Tibial artery (tissue), 4 donors: ENCODE data around the gene MDK.

Experiments
- DNase-seq, 2 donors: peaks; one replicate each; pipeline ENCODE4 v3.0.0-alpha.2; 2019
- H3K27ac ChIP-seq, 2 donors: fragments of 200-600 bp; sonication (generic) in 1 of 2; 1 replicate in 1 of 2; 2 replicates in 1 of 2; pipeline ENCODE4 v1.5.1; 2018 to 2019; ENCODE audit warnings: mild to moderate bottlenecking in 1 of 2
- H3K27me3 ChIP-seq, 2 donors: fragments of 200-600 bp; sonication (generic) in 1 of 2; one replicate each; pipeline versions ENCODE4 v1.5.1 to v1.6.0; 2016 to 2019
- H3K36me3 ChIP-seq, 3 donors: fragments of 200-600 bp; sonication (generic) in 2 of 3; one replicate each; pipeline ENCODE4 v1.5.1; 2016 to 2019; ENCODE audit warnings: mild to moderate bottlenecking in 2 of 3
- H3K4me1 ChIP-seq, 4 donors: fragments of 200-600 bp; sonication (generic) in 2 of 4; 1 replicate in 3 of 4; 2 replicates in 1 of 4; pipeline ENCODE4 v1.5.1; 2016 to 2019
- H3K4me3 ChIP-seq, 2 donors: fragments of 200-600 bp; sonication (generic) in 1 of 2; 1 replicate in 1 of 2; 2 replicates in 1 of 2; pipeline ENCODE4 v1.5.1; 2018 to 2019; ENCODE audit warnings: mild to moderate bottlenecking in 2 of 2
- H3K9me3 ChIP-seq, 3 donors: fragments of 200-600 bp; sonication (generic) in 1 of 3; one replicate each; pipeline ENCODE4 v1.5.1; 2016 to 2019
- CTCF ChIP-seq, 2 experiments: fragments of 200-600 bp in 1 of 2; fragments of 450-650 bp in 1 of 2; IDR thresholded peaks; one replicate each; pipeline ENCODE4 v1.5.1; 2017 to 2019; ENCODE audit warnings: antibody characterized with exemption in 2 of 2, mild to moderate bottlenecking in 1 of 2, moderate library complexity in 1 of 2
- intact Hi-C: fragments of 100-400 bp; cut with DNase I; formaldehyde crosslinking; loops from one replicate; pipeline ENCODE4 v1.15.0; 2023; ENCODE audit warnings: low total_unique reads

The MDK gene

GRCh38 chr11:46387456-46387855, 6.0 kb downstream of the MDK start:
- intact Hi-C loops = no loop called here
- H3K27ac ChIP-seq = no peak overlapping the region
- no peaks in the 10 kb centered on the region for H3K9me3 ChIP-seq
- no peak for DNase-seq
- H3K36me3 ChIP-seq = no peaks in the 10 kb centered on the region
- H3K4me3 ChIP-seq = no peak overlapping the region
- peaks cover 3 to 100% of the 10 kb centered on the region in 2 donors for H3K27me3 ChIP-seq
- no peak for TF ChIP-seq CTCF (IDR thresholded peaks at IDR 0.05)
- H3K4me1 ChIP-seq = peaks cover 7 to 42% (median 31%) of the 10 kb centered on the region in 4 donors

- DNase-seq = peak in 1 of 2 donors; percentile 54
- intact Hi-C loops = no loop called here
- H3K4me3 ChIP-seq = no peak overlapping the region
- no peak for TF ChIP-seq CTCF (IDR thresholded peaks at IDR 0.05)
- H3K4me1 ChIP-seq = peaks cover 7 to 42% (median 35%) of the 10 kb centered on the region in 4 donors
- no peak overlapping the region for H3K27ac ChIP-seq
- H3K27me3 ChIP-seq = peaks cover 3 to 94% of the 10 kb centered on the region in 2 donors
- no peaks in the 10 kb centered on the region for H3K36me3 ChIP-seq
- H3K9me3 ChIP-seq = no peaks in the 10 kb centered on the region
Measured at GRCh38 chr11:46387919-46388618, 6.6 kb downstream of the MDK start.

- TF ChIP-seq CTCF (IDR thresholded peaks at IDR 0.05) = no peak
- intact Hi-C loops = no loop called here
- peak in 1 of 2 donors; percentile 64 for DNase-seq
- H3K36me3 ChIP-seq = no peaks in the 10 kb centered on the region
- H3K4me1 ChIP-seq = peaks cover 7 to 43% (median 35%) of the 10 kb centered on the region in 4 donors
- no peak overlapping the region for H3K27ac ChIP-seq
- H3K4me3 ChIP-seq = peak overlapping the region in 1 of 2 donors; percentile 21
- no peaks in the 10 kb centered on the region for H3K9me3 ChIP-seq
- peaks cover 3 to 86% of the 10 kb centered on the region in 2 donors for H3K27me3 ChIP-seq
Measured at GRCh38 chr11:46388619-46389449, 7.4 kb downstream of the MDK start.

- peaks cover 3 to 78% of the 10 kb centered on the region in 2 donors for H3K27me3 ChIP-seq
- H3K27ac ChIP-seq = no peak overlapping the region
- H3K9me3 ChIP-seq = no peaks in the 10 kb centered on the region
- peak overlapping the region; percentile 21 to 46 for H3K4me3 ChIP-seq
- H3K4me1 ChIP-seq = peaks cover 7 to 43% (median 35%) of the 10 kb centered on the region in 4 donors
- peak in 1 of 2 donors; percentile 39 for DNase-seq
- intact Hi-C loops = loop anchor here (10.0 kb wide), 2 partner anchors 145 to 225 kb away; partner anchors contain the start of genes ATG13 and HARBI1
- no peaks in the 10 kb centered on the region for H3K36me3 ChIP-seq
- peak; percentile 57 to 73 for TF ChIP-seq CTCF (IDR thresholded peaks at IDR 0.05)
Measured at GRCh38 chr11:46389450-46390330, 8.2 kb downstream of the MDK start.
